ENCODE data around the gene CCDC83. TPM values are rescaled to one million over a fixed set of nuclear protein-coding genes. Genes with fewer than 3 reads are reported as not detected.

CCDC83 gene
- total RNA-seq, 6 donors from 2014 or later, result not detected

GRCh38 chr11:85866137-85866827 is 11.1 kb downstream of the CCDC83 start:
- Histone ChIP-seq H3K4me3 (no peak overlapping the region), H3K4me1 (no peaks in the 10 kb centered on the region), H3K27me3 (no peaks in the 10 kb centered on the region), H3K36me3 (no peaks in the 10 kb centered on the region), H3K27ac (no peak overlapping the region), H3K9me3 (no peaks in the 10 kb centered on the region)
- DNase-seq (no peak), ATAC-seq (ENCODE audit: low FRiP score in 2 of 2) (no peak)
- WGBS, 2 donors, result 76 to 96% methylated on average over 1 of the region's 1 CpG
- TF ChIP-seq POLR2A (IDR thresholded peaks at IDR 0.05) (no peak), EP300 (IDR thresholded peaks at IDR 0.05) (no peak)

GRCh38 chr11:85867751-85868150 is 12.6 kb downstream of the CCDC83 start:
- DNase-seq (no peak), ATAC-seq (ENCODE audit: low FRiP score in 2 of 2) (no peak)
- Histone ChIP-seq H3K27ac (no peak overlapping the region), H3K36me3 (no peaks in the 10 kb centered on the region), H3K9me3 (no peaks in the 10 kb centered on the region), H3K4me3 (no peak overlapping the region), H3K4me1 (no peaks in the 10 kb centered on the region), H3K27me3 (no peaks in the 10 kb centered on the region)
- WGBS, 2 donors, result 50 to 61% methylated on average over 3 of the region's 3 CpGs
- no peak for TF ChIP-seq EP300 (IDR thresholded peaks at IDR 0.05)
- no peak for TF ChIP-seq CTCF (IDR thresholded peaks at IDR 0.05)
- TF ChIP-seq POLR2A (IDR thresholded peaks at IDR 0.05), result no peak
- no peak for TF ChIP-seq POLR2AphosphoS5 (IDR thresholded peaks at IDR 0.05)

DNA sequence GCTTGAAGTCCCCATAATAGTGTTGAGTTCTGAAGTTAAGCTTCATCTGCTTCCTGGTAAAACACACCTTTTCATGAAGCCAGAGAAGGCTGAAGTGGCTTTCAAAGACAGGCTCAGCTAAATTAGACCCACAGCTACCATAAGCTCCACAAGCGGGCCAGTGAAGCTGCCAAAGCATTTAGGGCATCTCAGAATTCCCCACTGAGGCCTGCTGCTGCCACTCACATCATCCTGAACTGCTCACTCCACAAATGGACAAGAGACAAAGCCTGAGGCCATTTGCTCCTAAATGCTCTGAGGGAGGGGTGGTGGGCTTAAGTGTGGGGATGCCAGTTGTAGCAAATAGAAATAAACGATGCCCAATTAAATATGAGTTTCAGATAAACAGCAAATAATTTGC is 14.6 kb downstream of the CCDC83 start:
- DNase-seq (no peak), ATAC-seq (ENCODE audit: low FRiP score in 2 of 2) (no peak)
- no peaks in the 10 kb centered on the region for H3K4me1 ChIP-seq
- no peak overlapping the region for H3K27ac ChIP-seq
- H3K27me3 ChIP-seq, result no peaks in the 10 kb centered on the region
- TF ChIP-seq EP300 (IDR thresholded peaks at IDR 0.05) (no peak), CTCF (IDR thresholded peaks at IDR 0.05) (no peak), POLR2AphosphoS5 (IDR thresholded peaks at IDR 0.05) (no peak), POLR2A (IDR thresholded peaks at IDR 0.05) (no peak)
- H3K9me3 ChIP-seq, result no peaks in the 10 kb centered on the region
- no peaks in the 10 kb centered on the region for H3K36me3 ChIP-seq
- no peak overlapping the region for H3K4me3 ChIP-seq
- 83 to 94% methylated on average over 2 of the region's 2 CpGs for WGBS, 2 donors

DNA sequence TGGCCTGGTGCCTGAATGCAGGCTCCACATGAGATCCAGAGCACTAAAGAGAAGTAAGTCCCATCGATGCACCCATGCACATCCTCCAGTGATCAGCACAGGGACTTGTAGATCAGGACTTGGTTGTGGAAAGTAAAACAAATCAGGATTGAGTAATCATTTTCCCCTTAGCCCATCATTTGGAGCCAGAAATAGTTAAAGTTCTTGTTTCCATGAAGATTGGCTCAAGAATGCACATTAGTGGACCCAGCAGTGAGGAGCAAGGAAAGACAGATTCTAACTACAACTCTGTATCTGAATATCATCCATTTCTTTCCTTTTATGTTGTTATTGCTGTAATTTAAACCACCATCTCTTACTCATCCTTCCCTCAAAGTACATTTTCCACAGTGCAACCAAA is 19.1 kb downstream of the CCDC83 start:
- Histone ChIP-seq H3K4me1 (no peaks in the 10 kb centered on the region), H3K9me3 (no peaks in the 10 kb centered on the region), H3K27me3 (no peaks in the 10 kb centered on the region), H3K36me3 (no peaks in the 10 kb centered on the region), H3K4me3 (no peak overlapping the region), H3K27ac (no peak overlapping the region)
- TF ChIP-seq CTCF (IDR thresholded peaks at IDR 0.05) (no peak), POLR2A (IDR thresholded peaks at IDR 0.05) (no peak), EP300 (IDR thresholded peaks at IDR 0.05) (no peak), POLR2AphosphoS5 (IDR thresholded peaks at IDR 0.05) (no peak)
- ATAC-seq (ENCODE audit: low FRiP score in 2 of 2) (no peak), DNase-seq (no peak)
- WGBS, 2 donors, result 71 to 95% methylated on average over 1 of the region's 1 CpG

GRCh38 chr11:85875505-85875904 is 20.3 kb downstream of the CCDC83 start:
- Histone ChIP-seq H3K9me3 (no peaks in the 10 kb centered on the region), H3K36me3 (no peaks in the 10 kb centered on the region), H3K27ac (no peak overlapping the region), H3K4me1 (no peaks in the 10 kb centered on the region), H3K4me3 (no peak overlapping the region), H3K27me3 (no peaks in the 10 kb centered on the region)
- DNase-seq (no peak), ATAC-seq (ENCODE audit: low FRiP score in 2 of 2) (no peak)
- WGBS, 2 donors, result 35 to 75% methylated on average over 1 of the region's 1 CpG
- no peak for TF ChIP-seq POLR2A (IDR thresholded peaks at IDR 0.05)
- TF ChIP-seq EP300 (IDR thresholded peaks at IDR 0.05), result no peak
- TF ChIP-seq CTCF (IDR thresholded peaks at IDR 0.05), result no peak
- TF ChIP-seq POLR2AphosphoS5 (IDR thresholded peaks at IDR 0.05), result no peak
